GM23338 (cell line): ENCODE measurements around the gene MRTFA.

Experiments
- CREB1 ChIP-seq: fragments of 250-450 bp; sonication (Bioruptor Pico); IDR thresholded peaks from 2 replicates; pipeline ENCODE4 v1.5.0; 2020; ENCODE audit warnings: low read depth, mild to moderate bottlenecking, moderate library complexity
- CTCF ChIP-seq, 2 experiments: fragments of 200-600 bp in 1 of 2; sonication (generic) in 1 of 2; conservative IDR thresholded peaks; 2 replicates each; pipeline versions ENCODE4 v1.5.1 to v1.6.1; 2016 to 2017; ENCODE audit warnings: antibody characterized with exemption in 2 of 2, low read depth in 2 of 2, mild to moderate bottlenecking in 2 of 2, moderate library complexity in 1 of 2
- ETS1 ChIP-seq: IDR thresholded peaks from 2 replicates; pipeline ENCODE4 v1.6.1; 2016; ENCODE audit warnings: antibody characterized with exemption
- EZH2 ChIP-seq: fragments of 200-600 bp; sonication (generic); IDR thresholded peaks from one replicate; pipeline ENCODE4 v1.8.0; 2017; ENCODE audit warnings: antibody characterized with exemption, mild to moderate bottlenecking, low read depth; ENCODE audit not compliant: unreplicated experiment
- EZH2phosphoT487 ChIP-seq: fragments of 200-600 bp; sonication (generic); IDR thresholded peaks from one replicate; pipeline ENCODE4 v1.8.1; 2018; ENCODE audit warnings: antibody characterized with exemption; ENCODE audit not compliant: unreplicated experiment
- JUNB ChIP-seq: IDR thresholded peaks from one replicate; pipeline ENCODE4 v1.6.1; 2016; ENCODE audit warnings: antibody characterized with exemption; ENCODE audit not compliant: unreplicated experiment
- NANOG ChIP-seq: IDR thresholded peaks from 2 replicates; pipeline ENCODE4 v1.6.1; 2016; ENCODE audit warnings: antibody characterized with exemption, borderline replicate concordance
- POLR2AphosphoS5 ChIP-seq: IDR thresholded peaks from 2 replicates; pipeline ENCODE4 v1.6.1; 2016; ENCODE audit warnings: antibody characterized with exemption, low read depth
- REST ChIP-seq: IDR thresholded peaks from one replicate; pipeline ENCODE4 v1.6.1; 2018; ENCODE audit warnings: antibody characterized with exemption; ENCODE audit not compliant: unreplicated experiment
- ZNF114 ChIP-seq: fragments of 250-450 bp; sonication (Bioruptor Pico); IDR thresholded peaks from 2 replicates; pipeline ENCODE4 v1.5.0; 2020; ENCODE audit warnings: mild to moderate bottlenecking, moderate library complexity
- ZNF331 ChIP-seq: fragments of 250-450 bp; sonication (Bioruptor Pico); IDR thresholded peaks from 2 replicates; pipeline ENCODE4 v1.5.0; 2020; ENCODE audit warnings: low read depth, mild to moderate bottlenecking, moderate library complexity
- ZNF462 ChIP-seq: fragments of 250-450 bp; sonication (Bioruptor Pico); IDR thresholded peaks from 2 replicates; pipeline ENCODE4 v1.5.0; 2020; ENCODE audit warnings: mild to moderate bottlenecking, moderate library complexity

GRCh38 chr22:40410272-40410671 is 226.2 kb downstream of the MRTFA start:
- TF ChIP-seq CTCF (conservative IDR thresholded peaks at IDR 0.05; ENCODE audit: low read depth in 2 of 2) (no peak), EZH2 (no peak), POLR2AphosphoS5 (0 out of 2 replicates have a peak, but pooled peaks have one; percentile 20), EZH2phosphoT487 (no peak), JUNB (no peak), ZNF331 (no peak), CREB1 (CRISPR knock-in tag) (no peak), NANOG (no peak), REST (no peak), ETS1 (no peak), ZNF114 (no peak), ZNF462 (CRISPR knock-in tag) (no peak)
